ENCODE measurements around the gene TUBGCP4. TPM values are rescaled to one million over a fixed set of nuclear protein-coding genes. Genes with fewer than 3 reads are reported as not detected.

Gene TUBGCP4
- total RNA-seq, 1 experiment from 2014 or later, result 38.6 TPM

GRCh38 chr15:43449981-43450380 lies 79.1 kb downstream of the TUBGCP4 start:
- POLR2A ChIA-PET, result no interaction called here

More at GRCh38 chr15:43449981-43450380, 79.1 kb downstream of the TUBGCP4 start:
- Histone ChIP-seq H3K4me1 (ENCODE audit: control insufficient read depth in 1 of 2, insufficient read depth in 2 of 2, low read length in 2 of 2) (no peaks in the 10 kb centered on the region), H3K9ac (ENCODE audit: low read length) (no peak overlapping the region), H3K27ac (ENCODE audit: low read depth, low read length) (no peak overlapping the region), H3K4me2 (ENCODE audit: low read length) (no peak overlapping the region), H3K79me2 (ENCODE audit: insufficient read depth, low read length) (peaks cover 20% of the 10 kb centered on the region), H3K4me3 (replicated peaks in 1 of 2; ENCODE audit: low read depth in 1 of 2, low read length in 2 of 2) (no peak overlapping the region), H3K36me3 (ENCODE audit: control insufficient read depth in 1 of 2, insufficient read depth in 2 of 2, low read length in 2 of 2) (peaks cover 0 to 2% of the 10 kb centered on the region in 2 experiments; a peak in 1 of 4 replicates), H3K9me3 (ENCODE audit: control insufficient read depth in 1 of 2, insufficient read depth in 1 of 2, low read depth in 1 of 2, low read length in 2 of 2) (no peaks in the 10 kb centered on the region), H3K9me2 (ENCODE audit: insufficient read depth) (no peaks in the 10 kb centered on the region), H3K27me3 (ENCODE audit: insufficient read depth, low read length) (no peaks in the 10 kb centered on the region), H4K20me1 (ENCODE audit: insufficient read depth) (no peaks in the 10 kb centered on the region), H2AFZ (ENCODE audit: low read depth, low read length, poor library complexity, severe bottlenecking) (no peak overlapping the region)
- ATAC-seq (no peak), DNase-seq (ENCODE audit: low read depth, low spot score) (no peak)
- intact Hi-C loops (cut with micrococcal nuclease), result loop anchor here (10.0 kb wide), 1 partner anchor 325 kb away; the partner anchor contains the start of gene ELL3
- ChIA-PET CTCF (no interaction called here), RAD21 (ENCODE audit: low non-redundant PET in 1 of 2, low total read pairs in 2 of 2, uncharacterized antibody in 2 of 2, unreplicated experiment in 2 of 2) (no interaction called here)
- no peak for TF ChIP-seq POLR2A (IDR thresholded peaks at IDR 0.05; ENCODE audit: borderline replicate concordance, extremely low read depth, insufficient read depth, insufficient read length)
- no peak for TF ChIP-seq ELF1 (IDR thresholded peaks at IDR 0.05; ENCODE audit: borderline replicate concordance, low read depth)
- no peak for TF ChIP-seq JUND (IDR thresholded peaks at IDR 0.05)
- no TSS peak for BruUV-seq (replicated peaks)

Other genes starting within 250 kb of the TUBGCP4 start
- 8.8 TPM for gene TMEM62, start 237.5 kb upstream of the TUBGCP4 start, total RNA-seq (2021; ENCODE audit: unreplicated experiment)
- gene CCNDBP1, start 185.7 kb upstream of the TUBGCP4 start, total RNA-seq (2021; ENCODE audit: unreplicated experiment), result 39.8 TPM
- not detected for gene EPB42, start 150.1 kb upstream of the TUBGCP4 start, total RNA-seq (2021; ENCODE audit: unreplicated experiment)
- gene TGM5, start 104.2 kb upstream of the TUBGCP4 start, total RNA-seq (2021; ENCODE audit: unreplicated experiment), result not detected
- not detected for gene TGM7, start 68.8 kb upstream of the TUBGCP4 start, total RNA-seq (2021; ENCODE audit: unreplicated experiment)
- gene LCMT2, start 40.5 kb upstream of the TUBGCP4 start, total RNA-seq (2021; ENCODE audit: unreplicated experiment), result 4.7 TPM
- gene ZSCAN29, start 58 bp upstream of the TUBGCP4 start, total RNA-seq (2021; ENCODE audit: unreplicated experiment), result 27.3 TPM
- gene TP53BP1, start 122.1 kb downstream of the TUBGCP4 start, total RNA-seq (2021; ENCODE audit: unreplicated experiment), result 54.1 TPM
- 1.9 TPM for gene MAP1A, start 146.5 kb downstream of the TUBGCP4 start, total RNA-seq (2021; ENCODE audit: unreplicated experiment)
- 62.4 TPM for gene PPIP5K1, start 219.1 kb downstream of the TUBGCP4 start, total RNA-seq (2021; ENCODE audit: unreplicated experiment)
- gene CKMT1B, start 222.9 kb downstream of the TUBGCP4 start, total RNA-seq (2021; ENCODE audit: unreplicated experiment), result 24.4 TPM
- 0.91 TPM for gene STRC, start 247.7 kb downstream of the TUBGCP4 start, total RNA-seq (2021; ENCODE audit: unreplicated experiment)